ENCODE data around the gene SMAP1. TPM values are rescaled to one million over a fixed set of nuclear protein-coding genes. Genes with fewer than 3 reads are reported as not detected.

The SMAP1 gene
- polyA plus RNA-seq, 3 donors: 27.0 to 30.9 (median 27.9) TPM

- DNase-seq (ENCODE audit: extremely low read depth in 1 of 11, low read depth in 9 of 11, low spot score in 4 of 11): no peak
Measured at GRCh38 chr6:70672549-70672948, 4.9 kb downstream of the SMAP1 start.

GRCh38 chr6:70673054-70673453, 5.4 kb downstream of the SMAP1 start:
- no peak for DNase-seq (ENCODE audit: extremely low read depth in 1 of 11, low read depth in 9 of 11, low spot score in 4 of 11)

- DNase-seq (ENCODE audit: extremely low read depth in 1 of 11, low read depth in 9 of 11, low spot score in 4 of 11): no peak
Measured at GRCh38 chr6:70673601-70674000, 5.9 kb downstream of the SMAP1 start.

- no peak for DNase-seq (ENCODE audit: extremely low read depth in 1 of 11, low read depth in 9 of 11, low spot score in 4 of 11)
Measured at GRCh38 chr6:70675822-70676221, 8.1 kb downstream of the SMAP1 start.

GRCh38 chr6:70676821-70677220, 9.1 kb downstream of the SMAP1 start:
- no peak for DNase-seq (ENCODE audit: extremely low read depth in 1 of 11, low read depth in 9 of 11, low spot score in 4 of 11)

GRCh38 chr6:70680396-70680795, 12.7 kb downstream of the SMAP1 start:
- no peak for DNase-seq (ENCODE audit: extremely low read depth in 1 of 11, low read depth in 9 of 11, low spot score in 4 of 11)

- no peak for DNase-seq (ENCODE audit: extremely low read depth in 1 of 11, low read depth in 9 of 11, low spot score in 4 of 11)
Measured at GRCh38 chr6:70684794-70685493, 17.3 kb downstream of the SMAP1 start.

GRCh38 chr6:70685494-70686180, 18.0 kb downstream of the SMAP1 start:
- DNase-seq (ENCODE audit: extremely low read depth in 1 of 11, low read depth in 9 of 11, low spot score in 4 of 11): no peak

GRCh38 chr6:70686548-70687133, 19.0 kb downstream of the SMAP1 start:
- DNase-seq (ENCODE audit: extremely low read depth in 1 of 11, low read depth in 9 of 11, low spot score in 4 of 11): peak in 4 of 11 donors; percentile 14 to 39 (median 28)

- no peak for DNase-seq (ENCODE audit: extremely low read depth in 1 of 11, low read depth in 9 of 11, low spot score in 4 of 11)
Measured at GRCh38 chr6:70693887-70694286, 26.2 kb downstream of the SMAP1 start.

GRCh38 chr6:70694371-70694770, 26.7 kb downstream of the SMAP1 start:
- no peak for DNase-seq (ENCODE audit: extremely low read depth in 1 of 11, low read depth in 9 of 11, low spot score in 4 of 11)

GRCh38 chr6:70700922-70701876, 33.5 kb downstream of the SMAP1 start:
- no peak for DNase-seq (ENCODE audit: extremely low read depth in 1 of 11, low read depth in 9 of 11, low spot score in 4 of 11)

GRCh38 chr6:70705772-70706171, 38.1 kb downstream of the SMAP1 start:
- no peak for DNase-seq (ENCODE audit: extremely low read depth in 1 of 11, low read depth in 9 of 11, low spot score in 4 of 11)

- peak in 9 of 11 donors; percentile 15 to 38 (median 22) for DNase-seq (ENCODE audit: extremely low read depth in 1 of 11, low read depth in 9 of 11, low spot score in 4 of 11)
Measured at GRCh38 chr6:70706491-70707123, 38.9 kb downstream of the SMAP1 start.

- DNase-seq (ENCODE audit: extremely low read depth in 1 of 11, low read depth in 9 of 11, low spot score in 4 of 11): no peak
Measured at GRCh38 chr6:70707893-70708292, 40.2 kb downstream of the SMAP1 start.

- DNase-seq (ENCODE audit: extremely low read depth in 1 of 11, low read depth in 9 of 11, low spot score in 4 of 11): no peak
Measured at GRCh38 chr6:70708448-70708847, 40.8 kb downstream of the SMAP1 start.

GRCh38 chr6:70709826-70710225, 42.1 kb downstream of the SMAP1 start:
- no peak for DNase-seq (ENCODE audit: extremely low read depth in 1 of 11, low read depth in 9 of 11, low spot score in 4 of 11)

GRCh38 chr6:70714716-70715257, 47.1 kb downstream of the SMAP1 start:
- DNase-seq (ENCODE audit: extremely low read depth in 1 of 11, low read depth in 9 of 11, low spot score in 4 of 11): no peak
